Measurements from ENCODE around the gene GYS2.

GRCh38 chr12:21553329-21553675 lies 51.3 kb downstream of the GYS2 start:
- TF ChIP-seq CTCF (IDR thresholded peaks at IDR 0.05) (no peak), POLR2A (IDR thresholded peaks at IDR 0.05) (no peak)
